ENCODE data around the gene KRTAP5-1.

- TF ChIP-seq, protein P1, sequence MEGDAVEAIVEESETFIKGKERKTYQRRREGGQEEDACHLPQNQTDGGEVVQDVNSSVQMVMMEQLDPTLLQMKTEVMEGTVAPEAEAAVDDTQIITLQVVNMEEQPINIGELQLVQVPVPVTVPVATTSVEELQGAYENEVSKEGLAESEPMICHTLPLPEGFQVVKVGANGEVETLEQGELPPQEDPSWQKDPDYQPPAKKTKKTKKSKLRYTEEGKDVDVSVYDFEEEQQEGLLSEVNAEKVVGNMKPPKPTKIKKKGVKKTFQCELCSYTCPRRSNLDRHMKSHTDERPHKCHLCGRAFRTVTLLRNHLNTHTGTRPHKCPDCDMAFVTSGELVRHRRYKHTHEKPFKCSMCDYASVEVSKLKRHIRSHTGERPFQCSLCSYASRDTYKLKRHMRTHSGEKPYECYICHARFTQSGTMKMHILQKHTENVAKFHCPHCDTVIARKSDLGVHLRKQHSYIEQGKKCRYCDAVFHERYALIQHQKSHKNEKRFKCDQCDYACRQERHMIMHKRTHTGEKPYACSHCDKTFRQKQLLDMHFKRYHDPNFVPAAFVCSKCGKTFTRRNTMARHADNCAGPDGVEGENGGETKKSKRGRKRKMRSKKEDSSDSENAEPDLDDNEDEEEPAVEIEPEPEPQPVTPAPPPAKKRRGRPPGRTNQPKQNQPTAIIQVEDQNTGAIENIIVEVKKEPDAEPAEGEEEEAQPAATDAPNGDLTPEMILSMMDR (IDR thresholded peaks at IDR 0.05) = no peak
- TF ChIP-seq POLR2AphosphoS5 (IDR thresholded peaks at IDR 0.05) = no peak
These were observed 19.2 kb downstream of the KRTAP5-1 start for GRCh38 chr11:1565904-1566247.

All from stomach (tissue), 4 donors.